ENCODE results near the gene IL20. TPM values are rescaled to one million over a fixed set of nuclear protein-coding genes. Genes with fewer than 3 reads are reported as not detected.

IL20 gene
- polyA plus RNA-seq, 1 donor (not counting 4 experiments of a cell fraction or from before 2014, with no cell fraction given): 4.7 TPM

DNA sequence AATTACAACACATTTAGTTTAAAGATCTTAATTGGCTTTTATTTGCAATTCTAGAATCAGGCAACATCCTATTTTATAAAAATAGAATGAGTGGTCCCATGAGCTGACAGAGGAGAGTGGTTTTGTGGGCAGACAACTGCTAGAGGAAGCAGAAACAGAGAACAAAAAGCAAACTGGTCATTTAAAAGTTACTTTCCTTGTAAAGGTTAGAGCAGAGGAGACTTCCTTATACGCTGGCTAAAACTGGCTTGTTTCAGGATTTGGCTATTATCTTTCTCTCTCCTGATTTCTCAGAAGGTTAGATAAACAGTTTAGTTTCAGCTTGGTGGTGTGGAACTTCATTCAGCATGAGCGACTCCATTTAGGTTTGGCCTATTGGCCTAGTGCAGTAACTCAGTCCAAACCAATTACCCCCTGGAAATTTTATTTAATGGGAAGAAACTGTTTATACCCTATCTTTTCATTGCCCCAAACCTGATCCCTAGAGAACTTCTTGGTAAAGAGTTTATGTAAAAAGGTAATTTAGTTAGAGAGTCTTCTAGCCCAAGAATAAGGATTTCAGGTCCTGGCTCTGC is 32.2 kb upstream of the IL20 start:
- dilution Hi-C loops (cut with MboI; ENCODE audit: extremely low pct_ligation_motif_present, low sequenced_read_pairs): no loop called here
- Histone ChIP-seq H3K27me3 (ENCODE audit: control insufficient read depth, extremely low read depth, insufficient read depth, low read length) (no peaks in the 10 kb centered on the region), H3K9me3 (ENCODE audit: control insufficient read depth, low read depth, low read length) (no peaks in the 10 kb centered on the region), H3K9me1 (ENCODE audit: control insufficient read depth, extremely low read depth, insufficient read depth, low read length) (no peaks in the 10 kb centered on the region), H3K4me1 (ENCODE audit: control insufficient read depth, extremely low read depth, insufficient read depth, low read length) (peaks cover 19% of the 10 kb centered on the region), H3K27ac (ENCODE audit: control insufficient read depth, insufficient read depth, low read length) (no peak overlapping the region), H2AFZ (ENCODE audit: control insufficient read depth, low read length) (no peak overlapping the region), H3K9ac (ENCODE audit: control insufficient read depth, extremely low read depth, insufficient read depth, low read length) (no peak overlapping the region), H3K4me2 (ENCODE audit: control insufficient read depth, extremely low read depth, insufficient read depth, low read depth, low read length) (no peak overlapping the region), H4K20me1 (ENCODE audit: control insufficient read depth, extremely low read depth, insufficient read depth, low read length) (no peaks in the 10 kb centered on the region), H3K4me3 (ENCODE audit: control insufficient read depth in 2 of 3, extremely low read depth in 1 of 3, insufficient read depth in 2 of 3, low read depth in 1 of 3, low read length in 3 of 3) (no peak overlapping the region), H3K79me2 (ENCODE audit: control insufficient read depth, insufficient read depth, low read length) (no peaks in the 10 kb centered on the region), H3K36me3 (ENCODE audit: control insufficient read depth in 2 of 2, extremely low read depth in 1 of 2, insufficient read depth in 2 of 2, low read length in 2 of 2) (no peaks in the 10 kb centered on the region)
- DNase-seq (ENCODE audit: low read depth, low spot score) (no peak), FAIRE-seq (no peak)
- TF ChIP-seq, protein P1, sequence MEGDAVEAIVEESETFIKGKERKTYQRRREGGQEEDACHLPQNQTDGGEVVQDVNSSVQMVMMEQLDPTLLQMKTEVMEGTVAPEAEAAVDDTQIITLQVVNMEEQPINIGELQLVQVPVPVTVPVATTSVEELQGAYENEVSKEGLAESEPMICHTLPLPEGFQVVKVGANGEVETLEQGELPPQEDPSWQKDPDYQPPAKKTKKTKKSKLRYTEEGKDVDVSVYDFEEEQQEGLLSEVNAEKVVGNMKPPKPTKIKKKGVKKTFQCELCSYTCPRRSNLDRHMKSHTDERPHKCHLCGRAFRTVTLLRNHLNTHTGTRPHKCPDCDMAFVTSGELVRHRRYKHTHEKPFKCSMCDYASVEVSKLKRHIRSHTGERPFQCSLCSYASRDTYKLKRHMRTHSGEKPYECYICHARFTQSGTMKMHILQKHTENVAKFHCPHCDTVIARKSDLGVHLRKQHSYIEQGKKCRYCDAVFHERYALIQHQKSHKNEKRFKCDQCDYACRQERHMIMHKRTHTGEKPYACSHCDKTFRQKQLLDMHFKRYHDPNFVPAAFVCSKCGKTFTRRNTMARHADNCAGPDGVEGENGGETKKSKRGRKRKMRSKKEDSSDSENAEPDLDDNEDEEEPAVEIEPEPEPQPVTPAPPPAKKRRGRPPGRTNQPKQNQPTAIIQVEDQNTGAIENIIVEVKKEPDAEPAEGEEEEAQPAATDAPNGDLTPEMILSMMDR (optimal IDR thresholded peaks at IDR 0.05 in 1 of 3, IDR thresholded peaks at IDR 0.05 in 1 of 3, conservative IDR thresholded peaks at IDR 0.05 in 1 of 3; ENCODE audit: extremely low read depth in 1 of 3, insufficient read depth in 2 of 3, low read length in 3 of 3): no peak
- no peak for TF ChIP-seq EZH2 (IDR thresholded peaks at IDR 0.05; ENCODE audit: low read length)

DNA sequence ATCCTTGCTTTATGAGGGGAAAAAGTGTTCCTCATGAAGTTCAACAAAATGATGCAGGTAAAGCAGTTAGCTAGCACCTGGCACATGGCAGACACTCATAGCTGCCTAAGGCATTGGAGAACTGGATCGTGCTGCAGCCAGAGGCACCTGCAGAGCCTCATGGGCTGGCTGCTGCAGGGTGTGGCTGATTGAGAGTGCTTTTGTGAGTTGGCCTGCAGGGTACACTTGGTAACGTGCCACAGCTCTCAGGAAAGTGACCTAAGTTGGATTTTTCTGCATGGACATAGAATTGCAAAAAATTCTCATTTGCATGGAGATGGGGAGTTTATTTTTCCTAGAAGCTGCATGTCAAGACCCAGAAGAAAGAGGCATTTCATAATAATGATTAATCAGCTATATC is 31.6 kb upstream of the IL20 start:
- Histone ChIP-seq H3K36me3 (ENCODE audit: control insufficient read depth in 2 of 2, extremely low read depth in 1 of 2, insufficient read depth in 2 of 2, low read length in 2 of 2) (no peaks in the 10 kb centered on the region), H3K27ac (ENCODE audit: control insufficient read depth, insufficient read depth, low read length) (no peak overlapping the region), H3K9ac (ENCODE audit: control insufficient read depth, extremely low read depth, insufficient read depth, low read length) (no peak overlapping the region), H3K9me3 (ENCODE audit: control insufficient read depth, low read depth, low read length) (no peaks in the 10 kb centered on the region), H3K4me3 (ENCODE audit: control insufficient read depth in 2 of 3, extremely low read depth in 1 of 3, insufficient read depth in 2 of 3, low read depth in 1 of 3, low read length in 3 of 3) (no peak overlapping the region), H3K4me1 (ENCODE audit: control insufficient read depth, extremely low read depth, insufficient read depth, low read length) (peaks cover 17% of the 10 kb centered on the region), H4K20me1 (ENCODE audit: control insufficient read depth, extremely low read depth, insufficient read depth, low read length) (no peaks in the 10 kb centered on the region), H3K79me2 (ENCODE audit: control insufficient read depth, insufficient read depth, low read length) (no peaks in the 10 kb centered on the region), H2AFZ (ENCODE audit: control insufficient read depth, low read length) (no peak overlapping the region), H3K27me3 (ENCODE audit: control insufficient read depth, extremely low read depth, insufficient read depth, low read length) (no peaks in the 10 kb centered on the region), H3K9me1 (ENCODE audit: control insufficient read depth, extremely low read depth, insufficient read depth, low read length) (no peaks in the 10 kb centered on the region), H3K4me2 (ENCODE audit: control insufficient read depth, extremely low read depth, insufficient read depth, low read depth, low read length) (no peak overlapping the region)
- DNase-seq (ENCODE audit: low read depth, low spot score) (no peak), FAIRE-seq (no peak)
- TF ChIP-seq, protein P1 (optimal IDR thresholded peaks at IDR 0.05 in 1 of 3, IDR thresholded peaks at IDR 0.05 in 1 of 3, conservative IDR thresholded peaks at IDR 0.05 in 1 of 3; ENCODE audit: extremely low read depth in 1 of 3, insufficient read depth in 2 of 3, low read length in 3 of 3): no peak
- TF ChIP-seq EZH2 (IDR thresholded peaks at IDR 0.05; ENCODE audit: low read length): no peak
- dilution Hi-C loops (cut with MboI; ENCODE audit: extremely low pct_ligation_motif_present, low sequenced_read_pairs): no loop called here

All from keratinocyte (primary cell).